HepG2 (cell line): ENCODE results near the gene NGDN. TPM values are rescaled to one million over a fixed set of nuclear protein-coding genes. Genes with fewer than 3 reads are reported as not detected.

ENCODE experiments used
- ATAC-seq: fragments of 200-7000 bp; cut with Tn5 transposase; 3 replicates; pipeline ENCODE4 v1.9.1; 2020; ENCODE audit warnings: mild to moderate bottlenecking, moderate library complexity
- BruUV-seq: library from RNA; stranded (reverse); fragments of 400-500 nt; replicated peaks from 2 replicates; lab custom pipeline; 2021; lab: Mats Ljungman, UMichigan
- CTCF ChIA-PET: fragments of 300-600 bp; formaldehyde crosslinking; extraction: SDS; loops from one replicate; lab custom pipeline; 2021; ENCODE audit warnings: low total read pairs, inconsistent platforms, low intra/inter-chr PET ratio; lab: Yijun Ruan, JAX
- POLR2A ChIA-PET: fragments of 350-600 bp; sonication (Branson Sonifier 250); formaldehyde crosslinking; loops from one replicate; lab custom pipeline; 2020; ENCODE audit warnings: antibody characterized with exemption, inconsistent platforms; lab: Yijun Ruan, JAX
- DNase-seq: peaks from one replicate; pipeline ENCODE4 v3.0.0-alpha.2; 2015; ENCODE audit warnings: low spot score
- FAIRE-seq: peaks from 3 replicates; lab custom pipeline; 2011; peaks lifted over from hg19 to GRCh38; lab: Jason Lieb, UNC
- H2AFZ ChIP-seq: one replicate; pipeline ENCODE4 v1.6.1; 2011; ENCODE audit warnings: low read length, inconsistent platforms
- H3K27ac ChIP-seq: fragments of 300-600 bp; 3 replicates; pipeline ENCODE4 v1.8.0; 2011; ENCODE audit warnings: mixed run types, mild to moderate bottlenecking, mixed read lengths, low read length, inconsistent platforms; ENCODE audit not compliant: insufficient read depth; ENCODE audit errors: extremely low read length
- H3K27me3 ChIP-seq, 2 experiments: fragments of 200-600 bp in 1 of 2; 2 replicates in 1 of 2; 3 replicates in 1 of 2; pipeline versions ENCODE4 v1.6.0 to v1.8.0; 2011; ENCODE audit warnings: low read length in 2 of 2, mild to moderate bottlenecking in 2 of 2, moderate library complexity in 2 of 2, inconsistent platforms in 1 of 2; ENCODE audit not compliant: insufficient read depth in 2 of 2, control insufficient read depth in 1 of 2
- H3K36me3 ChIP-seq, 2 experiments: fragments of 200-600 bp in 1 of 2; replicated peaks in 1 of 2; 2 replicates in 1 of 2; 3 replicates in 1 of 2; pipeline versions ENCODE4 v1.5.1 to v1.8.0; 2011; ENCODE audit warnings: low read length in 2 of 2, inconsistent platforms in 1 of 2; ENCODE audit not compliant: insufficient read depth in 2 of 2, control insufficient read depth in 1 of 2
- H3K4me1 ChIP-seq: 2 replicates; pipeline ENCODE4 v1.5.1; 2012; ENCODE audit warnings: low read length, inconsistent platforms; ENCODE audit not compliant: insufficient read depth
- H3K4me2 ChIP-seq: 2 replicates; pipeline ENCODE4 v1.6.0; 2011; ENCODE audit warnings: low read depth, low read length, inconsistent platforms
- H3K4me3 ChIP-seq, 3 experiments: fragments of 200-600 bp in 1 of 3; sonication (generic), shearing (Covaris generic) in 1 of 3; replicated peaks in 1 of 3; 2 replicates each; pipeline ENCODE4 v1.5.1; 2011 to 2016; ENCODE audit warnings: low read length in 3 of 3, inconsistent platforms in 2 of 3, low read depth in 2 of 3, mild to moderate bottlenecking in 2 of 3, control low read depth in 1 of 3, mixed read lengths in 1 of 3; ENCODE audit not compliant: insufficient read depth in 1 of 3
- H3K79me2 ChIP-seq: one replicate; pipeline ENCODE4 v1.6.1; 2011; ENCODE audit warnings: low read length, inconsistent platforms; ENCODE audit not compliant: insufficient read depth
- H3K9ac ChIP-seq: 2 replicates; pipeline ENCODE4 v1.6.0; 2011; ENCODE audit warnings: mild to moderate bottlenecking, low read depth, low read length, inconsistent platforms; ENCODE audit not compliant: insufficient read depth
- H3K9me3 ChIP-seq: 2 replicates; pipeline ENCODE4 v1.5.1; 2012; ENCODE audit warnings: mild to moderate bottlenecking, low read length
- H4K20me1 ChIP-seq: 2 replicates; pipeline ENCODE4 v1.6.0; 2011; ENCODE audit warnings: inconsistent platforms, mild to moderate bottlenecking, low read length, moderate library complexity; ENCODE audit not compliant: insufficient read depth
- CCAR2 ChIP-seq: fragments of 200-400 bp; formaldehyde crosslinking; optimal IDR thresholded peaks from 2 replicates; pipeline ENCODE3; 2018; ENCODE audit warnings: low read depth, mild to moderate bottlenecking, low read length, moderate library complexity
- EP300 ChIP-seq, 3 experiments: sonication (generic) in 1 of 3; formaldehyde crosslinking in 1 of 3; IDR thresholded peaks; 2 replicates each; pipeline versions ENCODE4 v1.5.1 to v1.6.1; 2011 to 2020; ENCODE audit warnings: low read depth in 2 of 3, low read length in 2 of 3, borderline replicate concordance in 1 of 3, improper control_type of control experiment in 1 of 3, mild to moderate bottlenecking in 1 of 3, missing genetic modification reagents in 1 of 3, moderate library complexity in 1 of 3
- MATR3 ChIP-seq: sonication (generic); formaldehyde crosslinking; IDR thresholded peaks from 2 replicates; pipeline ENCODE4 v1.4.0; 2020; ENCODE audit warnings: missing genetic modification reagents
- MEIS1 ChIP-seq: sonication (generic); formaldehyde crosslinking; IDR thresholded peaks from 2 replicates; pipeline ENCODE4 v1.9.0; 2021; ENCODE audit warnings: mild to moderate bottlenecking, missing genetic modification reagents, moderate library complexity, borderline replicate concordance
- NCOR1 ChIP-seq: fragments of 200-600 bp; sonication (generic); IDR thresholded peaks from 2 replicates; pipeline ENCODE4 v1.7.0; 2017; ENCODE audit warnings: antibody characterized with exemption, low read length, borderline replicate concordance
- PAF1 ChIP-seq: IDR thresholded peaks from 2 replicates; pipeline ENCODE4 v1.6.1; 2016; ENCODE audit warnings: missing genetic modification reagents, missing compliant biosample characterization
- PPARG ChIP-seq: conservative IDR thresholded peaks from 2 replicates; pipeline ENCODE4 v1.6.1; 2016; ENCODE audit warnings: missing biosample characterization, missing genetic modification reagents
- RBM39 ChIP-seq: fragments of 200-400 bp; formaldehyde crosslinking; IDR thresholded peaks from one replicate; pipeline ENCODE4 v1.6.1; 2018; ENCODE audit warnings: antibody characterized with exemption, mild to moderate bottlenecking, low read depth, low read length; ENCODE audit not compliant: poor library complexity, severe bottlenecking
- SSRP1 ChIP-seq: IDR thresholded peaks from 2 replicates; pipeline ENCODE4 v1.6.1; 2016; ENCODE audit warnings: control low read depth
- THAP11 ChIP-seq: IDR thresholded peaks from 2 replicates; pipeline ENCODE4 v1.6.1; 2016; ENCODE audit warnings: missing biosample characterization, missing genetic modification reagents
- U2AF1 ChIP-seq: fragments of 200-400 bp; formaldehyde crosslinking; optimal IDR thresholded peaks from 2 replicates; pipeline ENCODE3; 2017; ENCODE audit warnings: mild to moderate bottlenecking, low read depth, low read length
- ZBTB38 ChIP-seq: sonication (generic); formaldehyde crosslinking; IDR thresholded peaks from 2 replicates; pipeline ENCODE4 v1.5.1; 2020; ENCODE audit warnings: mild to moderate bottlenecking, missing genetic modification reagents
- ZNF143 ChIP-seq: sonication (generic); formaldehyde crosslinking; IDR thresholded peaks from 2 replicates; pipeline ENCODE4 v1.4.0; 2020; ENCODE audit warnings: missing genetic modification reagents
- ZNF562 ChIP-seq: sonication (generic); formaldehyde crosslinking; IDR thresholded peaks from 2 replicates; pipeline ENCODE4 v1.8.0; 2022; ENCODE audit warnings: missing genetic modification reagents, borderline replicate concordance
- ZNF605 ChIP-seq: sonication (generic); formaldehyde crosslinking; IDR thresholded peaks from 2 replicates; pipeline ENCODE4 v1.8.0; 2022; ENCODE audit warnings: mild to moderate bottlenecking, missing genetic modification reagents
- ZNF772 ChIP-seq: sonication (generic); formaldehyde crosslinking; IDR thresholded peaks from 2 replicates; pipeline ENCODE4 v1.5.0; 2020; ENCODE audit warnings: mild to moderate bottlenecking, missing genetic modification reagents
- ZSCAN31 ChIP-seq: sonication (generic); formaldehyde crosslinking; IDR thresholded peaks from 2 replicates; pipeline ENCODE4 v1.5.0; 2020; ENCODE audit warnings: low read depth, mild to moderate bottlenecking, missing genetic modification reagents
- WGBS: methylation state at CpG from one replicate; pipeline ENCODE4 v1.1.6; 2017; ENCODE audit warnings: low lambda C conversion rate; 5-methylcytosine and 5-hydroxymethylcytosine counted together
- in situ Hi-C: cut with HindIII; loops from 2 replicates; pipeline ENCODE4 v1.10.0; 2017; ENCODE audit warnings: low pct_unique_long_range_greater_than_20kb; ENCODE audit not compliant: extremely low pct_ligation_motif_present
- intact Hi-C: fragments of 100-400 bp; cut with micrococcal nuclease; formaldehyde crosslinking; loops from one replicate; pipeline ENCODE4 v1.10.0; 2022; ENCODE audit not compliant: unreplicated experiment
- polyA plus RNA-seq, 8 experiments: library from polyadenylated mRNA; depleted of rRNA in 3 of 8; stranded (reverse) in 7 of 8; unstranded in 1 of 8; fragments of >200 nt; fragmentation: Illumina TruSeq in 4 of 8; extraction: Trizol in 4 of 8; gene quantifications; 2 replicates each; pipeline versions ENCODE4 v1.2.1 to v1.2.3, GENCODE V29; 2011 to 2016; ENCODE audit warnings: low read depth in 4 of 8, missing spikeins in 1 of 8, mixed read lengths in 1 of 8; ENCODE audit not compliant: insufficient read depth in 1 of 8
- total RNA-seq, 5 experiments: library from RNA; depleted of rRNA; stranded (reverse); fragments of >200 nt; fragmentation: Illumina TruSeq; extraction: Trizol; gene quantifications; 2 replicates each; pipeline ENCODE4 v1.2.3, GENCODE V29; 2016; ENCODE audit warnings: low read depth in 1 of 5
- TF ChIP-seq, protein P1 (sequence below): IDR thresholded peaks from 2 replicates; pipeline ENCODE4 v1.6.1; 2016; ENCODE audit warnings: missing biosample characterization, missing genetic modification reagents, low read depth
- TF ChIP-seq, protein P2 (sequence below): IDR thresholded peaks from 2 replicates; pipeline ENCODE4 v1.6.1; 2012; ENCODE audit warnings: low read depth, low read length, improper control_type of control experiment
- TF ChIP-seq, protein P3 (sequence below): sonication (generic); formaldehyde crosslinking; IDR thresholded peaks from 2 replicates; pipeline ENCODE4 v1.4.0; 2020; ENCODE audit warnings: missing genetic modification reagents

NGDN gene
- total and polyA plus RNA-seq, 2 of the 13 experiments (the other 11 are each of a cell fraction or from before 2014, with no cell fraction given) = 154 to 216 TPM

DNA sequence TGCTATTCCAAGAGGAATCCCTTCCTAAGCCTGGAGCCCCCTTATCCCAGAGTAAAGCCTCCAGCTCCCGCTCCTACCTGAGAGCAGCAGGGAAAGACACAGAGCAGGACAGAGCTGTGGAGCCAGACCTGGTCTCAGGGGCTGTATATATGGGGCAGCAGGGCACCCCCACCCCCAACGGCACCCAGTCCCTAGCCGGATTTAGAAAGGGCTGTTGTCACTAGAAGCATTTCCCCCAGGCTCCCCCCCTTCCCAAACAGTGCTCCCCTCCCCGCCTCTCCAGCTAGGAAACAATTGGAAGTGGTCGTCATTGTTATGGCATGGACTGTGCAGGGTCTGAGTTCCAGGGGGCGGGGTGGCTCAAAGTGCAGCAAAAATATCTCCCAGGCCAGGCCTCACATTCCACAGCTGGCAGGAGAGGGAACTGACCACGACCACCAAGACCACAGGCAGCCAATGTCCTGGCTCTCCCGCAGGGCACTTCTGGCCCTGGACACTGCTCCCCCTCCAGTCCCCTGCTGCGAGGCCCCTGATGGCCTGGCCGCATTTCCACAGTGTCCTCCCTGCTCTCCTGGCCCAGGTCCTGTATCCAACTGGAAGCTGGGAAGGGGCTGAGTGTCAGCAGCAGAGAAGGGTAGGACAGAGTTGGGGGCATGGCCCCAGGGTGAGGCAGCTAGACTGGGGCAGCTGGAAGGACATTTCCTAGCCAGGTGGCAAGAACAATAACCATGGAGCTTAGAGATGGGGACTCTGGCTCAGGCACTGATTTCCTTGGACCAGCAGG lies 33.8 kb upstream of the NGDN start, which contains the start of gene MYH7:
TSS of gene MYH7 (minus strand) at position 118 of the 784 bp plus-strand sequence. CDS start 1,928 bp downstream, outside the sequence.
- Histone ChIP-seq H3K27me3 (peaks cover 14 to 66% of the 10 kb centered on the region in 2 experiments), H3K4me2 (peak within 1 kb of the TSS; percentile 78), H3K4me1 (peaks cover 43% of the 10 kb centered on the region), H3K79me2 (no peaks in the 10 kb centered on the region), H3K36me3 (no peaks in the 10 kb centered on the region), H3K4me3 (peak within 1 kb of the TSS; percentile 6 to 60 (median 30)), H3K9ac (peak within 1 kb of the TSS; percentile 35), H3K27ac (peak within 1 kb of the TSS; percentile 22), H4K20me1 (no peaks in the 10 kb centered on the region), H3K9me3 (no peaks in the 10 kb centered on the region), H2AFZ (no peak within 1 kb of the TSS)
- BruUV-seq = no TSS peak
- POLR2A ChIA-PET = interaction anchor here (0.6 to 2.4 kb wide), 10 partner anchors 12 to 658 kb away, joined by 3 to 26 read pairs (median 4); partner anchors contain the start of genes ACIN1, C14orf119, HOMEZ and NGDN
- FAIRE-seq (peak; percentile 76), ATAC-seq (peak; percentile 84), DNase-seq (peak; percentile 94)
- CTCF ChIA-PET = no interaction called here
- in situ Hi-C loops = no loop called here
- intact Hi-C loops = no loop called here
- WGBS = 1% methylated on average over 10 of the region's 10 CpGs
- TF ChIP-seq MEIS1 (CRISPR knock-in tag) (peak; percentile 83; the same call in 1 of the 2 replicates), PPARG (CRISPR knock-in tag) (no peak), MATR3 (CRISPR knock-in tag) (0 out of 2 replicates have a peak, but pooled peaks have one; percentile 43), CCAR2 (no peak), ZNF143 (CRISPR knock-in tag) (no peak), PAF1 (CRISPR knock-in tag) (no peak), U2AF1 (no peak), RBM39 (peak; percentile 50), EP300 (IDR thresholded peaks at IDR 0.05; ENCODE audit: low read depth in 2 of 2, low read length in 2 of 2) (no peak; a peak in 2 of 4 replicates), EP300 (CRISPR knock-in tag; IDR thresholded peaks at IDR 0.05; ENCODE audit: borderline replicate concordance) (no peak; the same call in 1 of the 2 replicates), ZSCAN31 (peak; percentile 85; the same call in 1 of the 2 replicates), THAP11 (no peak), NCOR1 (peak; percentile 94), ZNF605 (CRISPR knock-in tag) (peak; percentile 85), ZNF562 (CRISPR knock-in tag) (no peak), SSRP1 (no peak), ZBTB38 (no peak), ZNF772 (peak; percentile 73; the same call in 1 of the 2 replicates)
- TF ChIP-seq, protein P1, sequence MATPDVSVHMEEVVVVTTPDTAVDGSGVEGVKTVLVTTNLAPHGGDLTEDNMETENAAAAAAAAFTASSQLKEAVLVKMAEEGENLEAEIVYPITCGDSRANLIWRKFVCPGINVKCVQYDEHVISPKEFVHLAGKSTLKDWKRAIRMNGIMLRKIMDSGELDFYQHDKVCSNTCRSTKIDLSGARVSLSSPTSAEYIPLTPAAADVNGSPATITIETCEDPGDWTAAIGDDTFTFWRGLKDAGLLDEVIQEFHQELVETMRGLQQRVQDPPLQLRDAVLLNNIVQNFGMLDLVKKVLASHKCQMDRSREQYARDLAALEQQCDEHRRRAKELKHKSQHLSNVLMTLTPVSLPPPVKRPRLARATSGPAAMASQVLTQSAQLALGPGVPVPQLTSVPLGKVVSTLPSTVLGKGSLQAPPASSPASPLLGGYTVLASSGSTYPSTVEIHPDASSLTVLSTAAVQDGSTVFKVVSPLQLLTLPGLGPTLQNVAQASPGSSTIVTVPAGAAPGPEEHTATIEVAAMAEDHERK = no peak
- TF ChIP-seq, protein P2, sequence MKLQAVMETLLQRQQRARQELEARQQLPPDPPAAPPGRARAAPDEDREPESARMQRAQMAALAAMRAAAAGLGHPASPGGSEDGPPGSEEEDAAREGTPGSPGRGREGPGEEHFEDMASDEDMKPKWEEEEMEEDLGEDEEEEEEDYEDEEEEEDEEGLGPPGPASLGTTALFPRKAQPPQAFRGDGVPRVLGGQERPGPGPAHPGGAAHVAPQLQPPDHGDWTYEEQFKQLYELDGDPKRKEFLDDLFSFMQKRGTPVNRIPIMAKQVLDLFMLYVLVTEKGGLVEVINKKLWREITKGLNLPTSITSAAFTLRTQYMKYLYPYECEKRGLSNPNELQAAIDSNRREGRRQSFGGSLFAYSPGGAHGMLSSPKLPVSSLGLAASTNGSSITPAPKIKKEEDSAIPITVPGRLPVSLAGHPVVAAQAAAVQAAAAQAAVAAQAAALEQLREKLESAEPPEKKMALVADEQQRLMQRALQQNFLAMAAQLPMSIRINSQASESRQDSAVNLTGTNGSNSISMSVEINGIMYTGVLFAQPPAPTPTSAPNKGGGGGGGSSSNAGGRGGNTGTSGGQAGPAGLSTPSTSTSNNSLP = no peak; the same call in 1 of the 2 replicates
- TF ChIP-seq, protein P3, sequence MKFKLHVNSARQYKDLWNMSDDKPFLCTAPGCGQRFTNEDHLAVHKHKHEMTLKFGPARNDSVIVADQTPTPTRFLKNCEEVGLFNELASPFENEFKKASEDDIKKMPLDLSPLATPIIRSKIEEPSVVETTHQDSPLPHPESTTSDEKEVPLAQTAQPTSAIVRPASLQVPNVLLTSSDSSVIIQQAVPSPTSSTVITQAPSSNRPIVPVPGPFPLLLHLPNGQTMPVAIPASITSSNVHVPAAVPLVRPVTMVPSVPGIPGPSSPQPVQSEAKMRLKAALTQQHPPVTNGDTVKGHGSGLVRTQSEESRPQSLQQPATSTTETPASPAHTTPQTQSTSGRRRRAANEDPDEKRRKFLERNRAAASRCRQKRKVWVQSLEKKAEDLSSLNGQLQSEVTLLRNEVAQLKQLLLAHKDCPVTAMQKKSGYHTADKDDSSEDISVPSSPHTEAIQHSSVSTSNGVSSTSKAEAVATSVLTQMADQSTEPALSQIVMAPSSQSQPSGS = peak; percentile 78
